Adrenal gland (tissue), 12 donors: ENCODE data around the gene HRC. TPM values are rescaled to one million over a fixed set of nuclear protein-coding genes. Genes with fewer than 3 reads are reported as not detected.

Experiments used
- DNase-seq, 7 donors: peaks; one replicate each; pipeline ENCODE4 v3.0.0-alpha.2; 2019 to 2020
- H3K27ac ChIP-seq, 5 donors: fragments of 200-600 bp; sonication (generic) in 4 of 5; 1 replicate in 3 of 5; 2 replicates in 2 of 5; pipeline versions ENCODE4 v1.5.1 to v1.8.0; 2016 to 2020; ENCODE audit warnings: mild to moderate bottlenecking in 1 of 5
- H3K27me3 ChIP-seq: fragments of 200-600 bp; 2 replicates; pipeline ENCODE4 v1.8.0; 2021
- H3K36me3 ChIP-seq, 2 donors: fragments of 200-600 bp; replicated peaks in 1 of 2; 1 replicate in 1 of 2; 2 replicates in 1 of 2; pipeline versions ENCODE4 v1.5.1 to v1.8.0; 2018 to 2022
- H3K4me1 ChIP-seq, 2 donors: fragments of 200-600 bp; replicated peaks in 1 of 2; 1 replicate in 1 of 2; 2 replicates in 1 of 2; pipeline versions ENCODE4 v1.5.1 to v1.8.0; 2018 to 2021
- H3K4me3 ChIP-seq, 4 donors: fragments of 200-600 bp; sonication (generic) in 3 of 4; one replicate each; pipeline ENCODE4 v1.5.1; 2016 to 2018
- H3K9me3 ChIP-seq, 3 donors: fragments of 200-600 bp; sonication (generic) in 1 of 3; replicated peaks in 1 of 3; 1 replicate in 2 of 3; 2 replicates in 1 of 3; pipeline versions ENCODE4 v1.5.1 to v1.8.0; 2016 to 2021
- POLR2A ChIP-seq, 2 donors: fragments of 450-650 bp; IDR thresholded peaks; one replicate each; pipeline ENCODE4 v1.6.1; 2017; ENCODE audit warnings: antibody characterized with exemption in 2 of 2, mild to moderate bottlenecking in 2 of 2, moderate library complexity in 1 of 2
- WGBS, 4 donors: extraction: QIAGEN DNeasy Blood & Tissue Kit in 2 of 4; methylation state at CpG; one replicate each; pipeline versions ENCODE4 v1.1.5 to v1.1.7; 2013 to 2017; 5-methylcytosine and 5-hydroxymethylcytosine counted together
- intact Hi-C, 2 donors: fragments of 100-400 bp; cut with DNase I; formaldehyde crosslinking; loops; one replicate each; pipeline versions ENCODE4 v1.14.1 to v1.15.0; 2022 to 2023
- polyA plus RNA-seq, 3 donors: library from polyadenylated mRNA; stranded (reverse); fragments of 200-250 nt in 2 of 3; fragments of 350-450 nt in 1 of 3; fragmentation: Illumina TruSeq in 1 of 3; extraction: RNeasy Lipid Tissue Mini Kit (QIAGEN cat#74804) in 1 of 3; gene quantifications; one replicate each; pipeline ENCODE4 v1.2.3, GENCODE V29; 2013 to 2014
- total RNA-seq, 9 donors: library from RNA; depleted of rRNA in 4 of 9; stranded (reverse); fragments of >200 nt in 4 of 9; fragments of 120-200 nt in 1 of 9; fragmentation: NEBNext Ultra II Directional in 1 of 9; extraction: Animal tissue kit (Norgen Biotek cat#: 25700) in 1 of 9; gene quantifications; one replicate each; pipeline versions ENCODE4 v1.1.0 to v1.2.4, GENCODE V29; 2013 to 2023
- TF ChIP-seq, protein P1 (sequence below), 6 experiments: fragments of 450-650 bp in 4 of 6; fragments of 200-600 bp in 2 of 6; sonication (generic) in 1 of 6; IDR thresholded peaks; 1 replicate in 5 of 6; 2 replicates in 1 of 6; pipeline versions ENCODE4 v1.5.1 to v1.8.0; 2016 to 2021; ENCODE audit warnings: antibody characterized with exemption in 6 of 6, mild to moderate bottlenecking in 2 of 6, moderate library complexity in 1 of 6
- donor health status: healthy with polysubstance abuse.
- donor health status: Bipolar disorder and iron deficiency.
- donor health status: DM: yes; HTN: yes; CAD: no.
- donor health status: DM: no; HTN: no; CAD: no.
- donor health status: DM: no; HTN: no; CAD: no.
- donor health status: DM: yes; HTN: yes; CAD: no.

Gene HRC
- total and polyA plus RNA-seq, 12 donors = 0.77 to 28.4 (median 2.5) TPM

DNA sequence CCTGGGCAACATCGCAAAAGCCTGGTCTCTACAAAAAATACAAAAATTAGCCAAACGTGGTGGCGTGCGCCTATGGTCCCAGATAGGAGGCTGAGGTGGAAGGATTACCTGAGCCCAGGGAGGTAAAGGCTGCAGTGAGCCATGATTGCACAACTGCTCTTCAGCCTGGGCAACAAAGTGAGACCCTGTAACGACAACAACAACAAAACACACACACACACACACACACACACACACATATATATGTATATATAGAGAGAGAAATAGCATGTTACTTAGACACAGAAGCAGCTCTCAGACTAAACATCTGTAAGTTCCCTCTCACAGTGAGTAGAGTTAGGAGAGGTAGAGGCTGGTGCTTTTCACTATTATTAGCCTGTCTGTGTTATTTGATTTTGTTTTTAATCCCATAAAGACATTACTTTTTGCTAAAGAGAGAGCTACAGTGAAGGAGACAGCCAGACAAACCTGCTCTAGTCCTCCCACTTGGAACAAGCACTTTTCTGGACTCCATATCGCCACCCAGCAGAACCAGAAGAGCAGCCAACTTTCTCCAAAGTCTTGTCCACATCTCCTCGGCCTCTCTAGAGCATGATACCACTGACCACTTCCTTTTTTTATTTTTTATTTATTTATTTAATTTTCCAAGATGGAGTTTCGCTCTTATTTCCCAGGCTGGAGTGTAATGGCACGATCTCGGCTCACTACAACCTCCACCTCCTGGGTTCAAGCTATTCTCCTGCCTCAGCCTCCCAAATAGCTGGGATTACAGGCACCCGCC is 43.8 kb downstream of the HRC start:
- H3K27me3 ChIP-seq = no peaks in the 10 kb centered on the region
- TF ChIP-seq, protein P1, sequence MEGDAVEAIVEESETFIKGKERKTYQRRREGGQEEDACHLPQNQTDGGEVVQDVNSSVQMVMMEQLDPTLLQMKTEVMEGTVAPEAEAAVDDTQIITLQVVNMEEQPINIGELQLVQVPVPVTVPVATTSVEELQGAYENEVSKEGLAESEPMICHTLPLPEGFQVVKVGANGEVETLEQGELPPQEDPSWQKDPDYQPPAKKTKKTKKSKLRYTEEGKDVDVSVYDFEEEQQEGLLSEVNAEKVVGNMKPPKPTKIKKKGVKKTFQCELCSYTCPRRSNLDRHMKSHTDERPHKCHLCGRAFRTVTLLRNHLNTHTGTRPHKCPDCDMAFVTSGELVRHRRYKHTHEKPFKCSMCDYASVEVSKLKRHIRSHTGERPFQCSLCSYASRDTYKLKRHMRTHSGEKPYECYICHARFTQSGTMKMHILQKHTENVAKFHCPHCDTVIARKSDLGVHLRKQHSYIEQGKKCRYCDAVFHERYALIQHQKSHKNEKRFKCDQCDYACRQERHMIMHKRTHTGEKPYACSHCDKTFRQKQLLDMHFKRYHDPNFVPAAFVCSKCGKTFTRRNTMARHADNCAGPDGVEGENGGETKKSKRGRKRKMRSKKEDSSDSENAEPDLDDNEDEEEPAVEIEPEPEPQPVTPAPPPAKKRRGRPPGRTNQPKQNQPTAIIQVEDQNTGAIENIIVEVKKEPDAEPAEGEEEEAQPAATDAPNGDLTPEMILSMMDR (IDR thresholded peaks at IDR 0.05) = no peak
- TF ChIP-seq POLR2A (IDR thresholded peaks at IDR 0.05) = no peak
- intact Hi-C loops = no loop called here
- DNase-seq = no peak
- no peaks in the 10 kb centered on the region for H3K9me3 ChIP-seq
- no peak overlapping the region for H3K4me3 ChIP-seq
- peaks cover 0 to 29% of the 10 kb centered on the region in 2 donors for H3K36me3 ChIP-seq
- H3K4me1 ChIP-seq = peaks cover 5 to 23% of the 10 kb centered on the region in 2 donors
- H3K27ac ChIP-seq = peak overlapping the region in 1 of 5 donors; percentile 80
- 79 to 85% (median 83%) methylated on average over 11 of the region's 11 CpGs for WGBS, 4 donors

DNA sequence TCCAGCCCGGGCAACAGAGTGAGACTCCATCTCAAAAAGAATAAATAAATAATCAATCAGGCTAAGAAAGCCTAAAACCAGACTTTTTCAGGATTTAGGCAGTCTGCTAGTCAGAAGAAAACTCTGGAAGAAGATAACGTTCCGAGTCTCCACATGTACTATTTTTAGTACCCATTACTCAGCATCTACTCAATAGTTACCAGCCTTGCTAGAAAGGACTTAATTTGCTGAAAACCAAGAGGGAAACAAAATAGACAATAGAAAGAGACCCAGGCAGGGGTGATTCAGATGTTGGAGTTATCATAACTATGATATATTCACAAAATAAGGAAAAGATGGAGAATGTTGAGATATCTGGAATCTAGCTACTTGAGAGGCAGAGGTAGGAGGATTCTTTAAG is 44.6 kb downstream of the HRC start:
- Histone ChIP-seq H3K4me1 (peaks cover 5 to 25% of the 10 kb centered on the region in 2 donors), H3K27me3 (no peaks in the 10 kb centered on the region), H3K36me3 (peaks cover 0 to 36% of the 10 kb centered on the region in 2 donors), H3K4me3 (no peak overlapping the region), H3K27ac (peak overlapping the region in 2 of 5 donors; percentile 18 to 80), H3K9me3 (no peaks in the 10 kb centered on the region)
- 20 to 28% (median 24%) methylated on average over 3 of the region's 3 CpGs for WGBS, 4 donors
- no peak for TF ChIP-seq POLR2A (IDR thresholded peaks at IDR 0.05)
- TF ChIP-seq, protein P1 (IDR thresholded peaks at IDR 0.05) = no peak
- no peak for DNase-seq
- intact Hi-C loops = no loop called here

DNA sequence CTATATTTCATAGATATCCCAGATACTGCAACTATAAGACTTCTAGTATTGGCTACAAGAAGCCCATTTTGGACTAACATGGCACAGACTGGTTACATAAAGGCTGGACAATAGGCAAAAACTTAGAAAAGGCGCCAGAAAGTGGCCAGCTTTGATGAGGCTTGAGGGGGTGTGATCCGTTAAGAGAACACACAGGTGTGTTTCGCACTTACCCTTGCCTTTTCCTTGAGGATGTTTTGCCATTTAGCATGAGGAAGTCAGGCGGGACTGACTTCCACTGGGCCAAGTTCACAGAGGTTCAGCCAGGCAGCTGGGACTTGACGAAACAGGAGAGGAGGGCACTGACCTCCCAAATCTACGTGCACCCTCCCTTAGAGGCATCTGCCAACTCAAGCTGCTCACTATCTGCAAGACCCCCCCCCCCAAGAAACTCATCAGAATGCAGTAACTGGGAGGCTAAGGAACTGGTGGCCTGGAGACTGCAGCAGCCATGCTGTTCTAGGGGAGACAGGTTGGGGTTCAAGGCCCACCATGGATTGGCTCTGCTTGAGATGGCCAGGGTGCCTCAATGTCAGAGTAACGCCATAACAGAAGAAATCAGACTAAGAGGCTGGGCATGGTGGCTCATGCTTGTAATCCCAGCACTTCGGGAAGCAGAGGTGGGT is 45.5 kb downstream of the HRC start:
- WGBS, 4 donors = 79 to 88% (median 83%) methylated on average over 6 to 8 of the region's 8 CpGs
- H3K9me3 ChIP-seq = no peaks in the 10 kb centered on the region
- DNase-seq = no peak
- H3K27ac ChIP-seq = peak overlapping the region in 2 of 5 donors; percentile 18 to 80
- H3K36me3 ChIP-seq = peaks cover 0 to 45% of the 10 kb centered on the region in 2 donors
- peaks cover 5 to 25% of the 10 kb centered on the region in 2 donors for H3K4me1 ChIP-seq
- intact Hi-C loops = no loop called here
- H3K27me3 ChIP-seq = no peaks in the 10 kb centered on the region
- TF ChIP-seq, protein P1 (IDR thresholded peaks at IDR 0.05) = no peak
- no peak for TF ChIP-seq POLR2A (IDR thresholded peaks at IDR 0.05)
- no peak overlapping the region for H3K4me3 ChIP-seq

DNA sequence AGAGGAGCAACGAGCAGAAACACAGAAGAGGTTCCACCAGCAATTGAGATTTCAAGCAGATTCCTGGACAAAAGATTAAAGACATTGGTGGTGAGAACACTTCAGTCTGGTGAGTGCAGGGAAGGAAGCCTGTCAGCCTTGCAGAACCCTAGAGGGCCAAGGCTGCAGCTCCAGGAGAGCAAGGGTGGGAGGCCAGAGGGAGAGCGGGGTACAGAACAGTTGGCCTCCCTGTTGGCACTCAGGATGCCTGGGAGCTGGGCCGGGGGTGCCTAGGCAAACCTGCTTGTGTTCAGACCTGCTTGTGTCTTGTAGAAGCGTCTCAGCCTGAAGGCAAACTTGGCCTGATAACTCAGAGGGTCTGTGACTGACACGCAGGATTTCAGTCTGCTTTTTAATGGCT is 46.1 kb downstream of the HRC start:
- H3K27me3 ChIP-seq = no peaks in the 10 kb centered on the region
- intact Hi-C loops = no loop called here
- no peak for DNase-seq
- peaks cover 5 to 25% of the 10 kb centered on the region in 2 donors for H3K4me1 ChIP-seq
- H3K4me3 ChIP-seq = no peak overlapping the region
- H3K36me3 ChIP-seq = peaks cover 0 to 51% of the 10 kb centered on the region in 2 donors
- TF ChIP-seq POLR2A (IDR thresholded peaks at IDR 0.05) = no peak
- TF ChIP-seq, protein P1 (IDR thresholded peaks at IDR 0.05) = no peak
- 81 to 87% (median 86%) methylated on average over 5 of the region's 5 CpGs for WGBS, 4 donors
- no peaks in the 10 kb centered on the region for H3K9me3 ChIP-seq
- H3K27ac ChIP-seq = no peak overlapping the region
